ENCODE results near the gene STRADA.

GRCh38 chr17:63694950-63695773, 46.4 kb downstream of the STRADA start:
- no peak for TF ChIP-seq CTCF (conservative IDR thresholded peaks at IDR 0.05)
- TF ChIP-seq ZFX (IDR thresholded peaks at IDR 0.05) = no peak

Data from C4-2B (cell line).